Rectal smooth muscle tissue (tissue), 1 donor: Measurements from ENCODE around the gene ATP11A.

Experiments
- H3K27ac ChIP-seq: one replicate; pipeline ENCODE4 v1.7.0; 2013; ENCODE audit warnings: low read depth, low read length, inconsistent platforms
- H3K27me3 ChIP-seq: one replicate; pipeline ENCODE4 v1.7.0; 2013; ENCODE audit warnings: low read length; ENCODE audit not compliant: control insufficient read depth, insufficient read depth
- H3K36me3 ChIP-seq: one replicate; pipeline ENCODE4 v1.7.0; 2013; ENCODE audit warnings: low read length; ENCODE audit not compliant: control insufficient read depth, insufficient read depth
- H3K4me1 ChIP-seq: one replicate; pipeline ENCODE4 v1.7.0; 2013; ENCODE audit warnings: low read length; ENCODE audit not compliant: control insufficient read depth, insufficient read depth
- H3K4me3 ChIP-seq: one replicate; pipeline ENCODE4 v1.7.0; 2013; ENCODE audit warnings: low read length
- H3K9ac ChIP-seq: one replicate; pipeline ENCODE4 v1.7.0; 2013; ENCODE audit warnings: low read length

Gene ATP11A

DNA sequence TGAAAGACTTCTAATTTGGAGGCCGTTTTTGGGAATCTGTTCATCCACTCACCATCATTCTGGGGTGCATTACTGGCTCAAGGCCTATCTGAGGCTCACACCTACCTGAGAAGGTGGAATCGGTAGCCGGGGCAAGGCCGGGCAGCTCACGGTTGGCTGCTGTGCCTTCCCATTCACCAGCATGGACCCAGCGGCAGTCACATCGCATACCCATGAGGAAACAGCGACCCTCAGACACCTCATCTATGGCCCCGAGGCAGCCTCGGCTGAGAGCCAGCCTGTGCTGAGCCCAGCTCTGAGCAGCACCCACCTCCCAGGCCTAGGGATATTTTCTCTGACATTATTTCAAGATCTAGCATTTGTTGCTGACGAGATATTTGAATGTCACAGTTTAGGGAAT is 130.5 kb downstream of the ATP11A start:
- Histone ChIP-seq H3K36me3 (peaks cover 11% of the 10 kb centered on the region), H3K4me1 (no peaks in the 10 kb centered on the region), H3K9ac (no peak overlapping the region), H3K27ac (no peak overlapping the region), H3K4me3 (no peak overlapping the region), H3K27me3 (no peaks in the 10 kb centered on the region)

- Histone ChIP-seq H3K27me3 (no peaks in the 10 kb centered on the region), H3K4me1 (no peaks in the 10 kb centered on the region), H3K4me3 (no peak overlapping the region), H3K9ac (no peak overlapping the region), H3K36me3 (peaks cover 10% of the 10 kb centered on the region), H3K27ac (no peak overlapping the region)
Observed at GRCh38 chr13:112821340-112822055, 131.7 kb downstream of the ATP11A start.

DNA sequence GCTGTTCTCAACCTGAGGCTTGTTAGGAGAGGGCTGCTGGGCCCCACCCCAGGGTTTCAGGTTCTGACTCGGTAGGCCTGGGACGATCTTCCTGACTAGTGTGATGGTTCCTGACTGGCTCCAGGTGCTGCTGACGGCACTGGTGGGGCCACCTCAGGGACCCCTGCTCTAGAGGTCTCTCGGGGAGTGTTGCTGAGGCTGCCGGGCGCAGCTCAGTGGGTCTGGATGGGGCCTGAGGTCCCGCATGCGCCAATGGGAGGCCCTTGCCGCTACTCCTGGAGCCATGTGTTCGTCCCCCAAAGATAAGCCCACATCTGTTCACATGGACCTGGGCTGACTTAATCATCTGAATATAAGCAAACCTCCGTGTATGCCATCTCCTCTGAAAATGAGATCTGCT is 133.0 kb downstream of the ATP11A start:
- Histone ChIP-seq H3K4me3 (no peak overlapping the region), H3K36me3 (peaks cover 10% of the 10 kb centered on the region), H3K4me1 (no peaks in the 10 kb centered on the region), H3K27ac (no peak overlapping the region), H3K9ac (no peak overlapping the region), H3K27me3 (no peaks in the 10 kb centered on the region)

DNA sequence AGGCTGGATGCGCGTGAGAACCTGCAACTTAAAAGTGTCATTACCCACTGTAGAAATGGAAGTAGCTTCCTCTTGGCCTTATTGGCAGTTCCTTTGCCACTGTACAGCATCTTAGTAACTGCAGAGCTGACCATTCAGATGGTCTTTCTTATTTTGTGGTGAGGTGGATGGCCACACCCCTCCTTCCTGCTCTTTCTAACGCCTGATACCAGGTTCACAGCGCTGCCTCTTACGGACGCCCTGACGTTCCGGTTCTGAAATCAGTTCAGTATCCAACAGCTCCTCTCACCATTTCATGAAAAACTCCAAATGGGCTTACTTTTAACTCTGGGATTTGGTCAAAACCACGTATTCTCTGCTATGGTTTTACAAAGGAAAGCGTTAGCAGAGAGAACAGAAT is 134.6 kb downstream of the ATP11A start:
- H3K4me3 ChIP-seq: no peak overlapping the region
- peaks cover 10% of the 10 kb centered on the region for H3K36me3 ChIP-seq
- H3K9ac ChIP-seq: no peak overlapping the region
- H3K27ac ChIP-seq: no peak overlapping the region
- no peaks in the 10 kb centered on the region for H3K4me1 ChIP-seq
- no peaks in the 10 kb centered on the region for H3K27me3 ChIP-seq

DNA sequence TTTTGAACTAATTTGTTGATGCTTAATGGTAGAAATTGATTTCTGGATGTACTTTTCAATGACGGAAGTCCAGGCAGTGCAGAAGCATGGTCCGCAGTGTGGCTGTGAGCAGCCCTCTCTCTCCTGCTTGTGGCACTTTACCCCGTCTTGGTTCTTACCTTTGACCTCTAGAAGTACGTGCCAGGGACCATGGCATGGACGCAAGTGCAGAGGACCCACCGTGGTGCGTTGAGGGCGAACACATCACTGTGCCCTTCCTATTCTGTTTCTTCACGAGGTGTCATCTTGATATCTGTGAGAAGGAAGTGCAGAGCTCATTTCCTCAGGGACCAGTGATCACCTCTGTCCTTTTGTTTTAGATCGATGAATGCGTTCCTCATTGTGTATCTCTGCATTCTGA is 135.2 kb downstream of the ATP11A start:
- H3K9ac ChIP-seq: no peak overlapping the region
- peaks cover 10% of the 10 kb centered on the region for H3K36me3 ChIP-seq
- H3K4me3 ChIP-seq: no peak overlapping the region
- H3K27ac ChIP-seq: no peak overlapping the region
- H3K27me3 ChIP-seq: no peaks in the 10 kb centered on the region
- H3K4me1 ChIP-seq: no peaks in the 10 kb centered on the region

DNA sequence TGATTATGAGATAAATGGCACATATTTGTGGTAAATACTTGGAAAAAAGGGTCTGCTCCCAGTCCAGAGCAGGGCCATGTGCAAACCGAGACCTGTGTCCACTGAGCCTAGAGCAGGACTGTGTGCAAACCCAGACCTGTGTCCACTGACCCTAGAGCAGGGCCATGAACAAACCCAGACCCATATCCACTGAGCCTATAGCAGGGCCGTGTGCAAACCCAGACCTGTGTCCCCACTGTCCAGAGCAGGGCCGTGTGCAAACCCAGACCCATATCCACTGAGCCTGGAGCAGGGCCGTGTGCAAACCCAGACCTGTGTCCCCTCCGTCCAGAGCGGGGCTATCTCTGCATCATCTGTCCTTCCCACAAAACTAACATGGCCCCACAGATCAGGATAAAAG is 136.0 kb downstream of the ATP11A start:
- H3K36me3 ChIP-seq: peaks cover 10% of the 10 kb centered on the region
- H3K9ac ChIP-seq: no peak overlapping the region
- no peak overlapping the region for H3K4me3 ChIP-seq
- H3K4me1 ChIP-seq: no peaks in the 10 kb centered on the region
- H3K27ac ChIP-seq: no peak overlapping the region
- H3K27me3 ChIP-seq: no peaks in the 10 kb centered on the region

DNA sequence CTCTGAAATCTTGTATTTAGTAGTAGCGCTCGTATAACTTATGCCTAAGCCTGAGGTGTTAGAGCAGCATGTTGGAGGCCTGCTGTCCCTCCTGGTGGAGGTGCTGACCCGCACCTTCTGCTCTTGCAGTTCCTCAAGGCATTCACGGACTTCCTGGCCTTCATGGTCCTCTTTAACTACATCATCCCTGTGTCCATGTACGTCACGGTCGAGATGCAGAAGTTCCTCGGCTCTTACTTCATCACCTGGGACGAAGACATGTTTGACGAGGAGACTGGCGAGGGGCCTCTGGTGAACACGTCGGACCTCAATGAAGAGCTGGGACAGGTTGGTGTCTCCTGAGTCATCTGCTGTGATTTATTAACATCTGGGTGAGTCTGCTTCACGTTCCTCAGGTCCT is 136.7 kb downstream of the ATP11A start:
- no peak overlapping the region for H3K4me3 ChIP-seq
- no peaks in the 10 kb centered on the region for H3K27me3 ChIP-seq
- peaks cover 14% of the 10 kb centered on the region for H3K36me3 ChIP-seq
- no peaks in the 10 kb centered on the region for H3K4me1 ChIP-seq
- H3K9ac ChIP-seq: no peak overlapping the region
- no peak overlapping the region for H3K27ac ChIP-seq

GRCh38 chr13:112828082-112828699 is 138.4 kb downstream of the ATP11A start:
- Histone ChIP-seq H3K36me3 (peaks cover 26% of the 10 kb centered on the region), H3K9ac (no peak overlapping the region), H3K4me3 (no peak overlapping the region), H3K4me1 (no peaks in the 10 kb centered on the region), H3K27ac (no peak overlapping the region), H3K27me3 (no peaks in the 10 kb centered on the region)

GRCh38 chr13:112828756-112829155 is 138.9 kb downstream of the ATP11A start:
- H3K27me3 ChIP-seq: no peaks in the 10 kb centered on the region
- H3K27ac ChIP-seq: no peak overlapping the region
- no peak overlapping the region for H3K4me3 ChIP-seq
- no peaks in the 10 kb centered on the region for H3K4me1 ChIP-seq
- peaks cover 31% of the 10 kb centered on the region for H3K36me3 ChIP-seq
- no peak overlapping the region for H3K9ac ChIP-seq

DNA sequence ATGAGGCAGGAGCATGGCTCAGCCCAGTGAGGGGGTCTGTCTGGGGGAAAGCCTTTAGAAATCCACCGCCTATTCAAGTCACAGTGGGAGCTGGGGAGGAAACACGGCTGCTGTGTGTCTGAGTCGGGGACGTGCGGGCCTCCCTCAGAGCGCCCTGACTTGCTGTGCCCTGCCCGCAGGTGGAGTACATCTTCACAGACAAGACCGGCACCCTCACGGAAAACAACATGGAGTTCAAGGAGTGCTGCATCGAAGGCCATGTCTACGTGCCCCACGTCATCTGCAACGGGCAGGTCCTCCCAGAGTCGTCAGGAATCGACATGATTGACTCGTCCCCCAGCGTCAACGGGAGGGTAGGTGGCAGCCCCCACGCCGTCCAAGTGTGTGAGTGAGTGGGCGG is 141.4 kb downstream of the ATP11A start:
- no peak overlapping the region for H3K4me3 ChIP-seq
- H3K27ac ChIP-seq: no peak overlapping the region
- H3K27me3 ChIP-seq: no peaks in the 10 kb centered on the region
- peaks cover 34% of the 10 kb centered on the region for H3K36me3 ChIP-seq
- no peaks in the 10 kb centered on the region for H3K4me1 ChIP-seq
- H3K9ac ChIP-seq: no peak overlapping the region

DNA sequence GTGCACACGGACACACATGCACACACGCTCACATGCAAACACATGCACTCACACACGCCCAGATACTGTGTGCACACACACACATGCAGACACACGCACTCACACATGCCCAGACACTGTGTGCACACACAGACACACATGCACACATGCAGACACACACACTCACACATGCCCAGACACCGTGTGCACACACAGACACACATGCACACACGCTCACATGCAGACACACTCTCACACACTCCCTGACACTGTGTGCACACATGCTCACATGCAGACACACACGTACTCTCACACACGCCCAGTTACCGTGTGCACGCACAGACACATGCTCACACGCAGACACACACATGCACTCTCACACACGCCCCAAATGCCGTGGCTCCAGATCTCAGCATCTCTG is 142.0 kb downstream of the ATP11A start:
- peaks cover 34% of the 10 kb centered on the region for H3K36me3 ChIP-seq
- H3K9ac ChIP-seq: no peak overlapping the region
- no peak overlapping the region for H3K4me3 ChIP-seq
- no peak overlapping the region for H3K27ac ChIP-seq
- no peaks in the 10 kb centered on the region for H3K4me1 ChIP-seq
- H3K27me3 ChIP-seq: no peaks in the 10 kb centered on the region

DNA sequence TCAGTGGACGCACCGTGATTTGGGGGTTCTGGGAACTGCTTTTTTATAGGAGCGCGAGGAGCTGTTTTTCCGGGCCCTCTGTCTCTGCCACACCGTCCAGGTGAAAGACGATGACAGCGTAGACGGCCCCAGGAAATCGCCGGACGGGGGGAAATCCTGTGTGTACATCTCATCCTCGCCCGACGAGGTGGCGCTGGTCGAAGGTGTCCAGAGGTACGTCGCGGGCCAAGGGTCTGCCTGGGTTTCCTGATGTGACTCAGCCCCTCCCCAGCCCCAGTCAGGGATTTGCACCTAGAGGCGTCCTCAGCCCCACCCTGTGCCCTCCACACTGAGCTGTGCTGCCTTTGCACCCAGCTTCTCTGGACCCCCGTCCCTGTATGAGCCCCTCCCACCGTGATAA is 143.0 kb downstream of the ATP11A start:
- no peak overlapping the region for H3K4me3 ChIP-seq
- no peaks in the 10 kb centered on the region for H3K4me1 ChIP-seq
- H3K9ac ChIP-seq: no peak overlapping the region
- peaks cover 30% of the 10 kb centered on the region for H3K36me3 ChIP-seq
- no peaks in the 10 kb centered on the region for H3K27me3 ChIP-seq
- no peak overlapping the region for H3K27ac ChIP-seq
